SK-N-SH treated with all-trans-retinoic acid at 6 μM for 48 hours (cell line): ENCODE data around the gene EIF1AX.

Experiments used
- ATAC-seq: fragments of 200-7000 bp; cut with Tn5 transposase; 3 replicates; pipeline ENCODE4 v1.9.1; 2020; ENCODE audit warnings: mild to moderate bottlenecking, moderate library complexity
- ARNTL ChIP-seq: fragments of 450-650 bp; formaldehyde crosslinking; IDR thresholded peaks from 2 replicates; pipeline ENCODE4 v1.5.0; 2020; ENCODE audit warnings: low read depth, mild to moderate bottlenecking, moderate library complexity, borderline replicate concordance
- BACH2 ChIP-seq: fragments of 250-450 bp; sonication (Bioruptor Pico); IDR thresholded peaks from 2 replicates; pipeline ENCODE4 v1.9.0; 2021; ENCODE audit warnings: mild to moderate bottlenecking, borderline replicate concordance
- CREB5 ChIP-seq: fragments of 250-450 bp; sonication (Bioruptor Pico); IDR thresholded peaks from 2 replicates; pipeline ENCODE4 v1.5.1; 2020; ENCODE audit warnings: low read depth, mild to moderate bottlenecking, moderate library complexity
- CSDC2 ChIP-seq: fragments of 250-450 bp; sonication (Bioruptor Pico); IDR thresholded peaks from 2 replicates; pipeline ENCODE4 v1.5.0; 2020; ENCODE audit warnings: mild to moderate bottlenecking, moderate library complexity
- CSRNP3 ChIP-seq: fragments of 250-450 bp; sonication (Bioruptor Pico); IDR thresholded peaks from 2 replicates; pipeline ENCODE4 v1.5.1; 2021; ENCODE audit warnings: mild to moderate bottlenecking, moderate library complexity
- ESRRG ChIP-seq: fragments of 250-450 bp; sonication (Bioruptor Pico); IDR thresholded peaks from 2 replicates; pipeline ENCODE4 v1.6.1; 2021; ENCODE audit warnings: mild to moderate bottlenecking
- GLIS3 ChIP-seq: fragments of 250-450 bp; sonication (Bioruptor Pico); IDR thresholded peaks from 2 replicates; pipeline ENCODE4 v1.5.0; 2020; ENCODE audit warnings: mild to moderate bottlenecking, moderate library complexity
- ISL1 ChIP-seq: fragments of 250-450 bp; sonication (Bioruptor Pico); IDR thresholded peaks from 2 replicates; pipeline ENCODE4 v2.1.2; 2022; ENCODE audit warnings: mild to moderate bottlenecking, moderate library complexity
- OSR1 ChIP-seq: fragments of 250-450 bp; sonication (Bioruptor Pico); IDR thresholded peaks from 2 replicates; pipeline ENCODE4 v1.8.0; 2022; ENCODE audit warnings: moderate library complexity, mild to moderate bottlenecking, inconsistent platforms
- PATZ1 ChIP-seq: fragments of 250-450 bp; sonication (Bioruptor Pico); IDR thresholded peaks from 2 replicates; pipeline ENCODE4 v1.8.0; 2020; ENCODE audit warnings: mild to moderate bottlenecking, moderate library complexity, borderline replicate concordance
- POU6F1 ChIP-seq: fragments of 250-450 bp; sonication (Bioruptor Pico); IDR thresholded peaks from 2 replicates; pipeline ENCODE4 v1.8.0; 2021; ENCODE audit warnings: low read depth, mild to moderate bottlenecking, moderate library complexity, borderline replicate concordance
- PPARA ChIP-seq: fragments of 250-450 bp; sonication (Bioruptor Pico); IDR thresholded peaks from 2 replicates; pipeline ENCODE4 v1.5.0; 2020; ENCODE audit warnings: mild to moderate bottlenecking, borderline replicate concordance
- RARB ChIP-seq: fragments of 250-450 bp; sonication (Bioruptor Pico); IDR thresholded peaks from 2 replicates; pipeline ENCODE4 v1.8.0; 2021; ENCODE audit warnings: mild to moderate bottlenecking, moderate library complexity
- SNAI2 ChIP-seq: fragments of 250-450 bp; sonication (Bioruptor Pico); IDR thresholded peaks from 2 replicates; pipeline ENCODE4 v1.5.0; 2020; ENCODE audit warnings: mild to moderate bottlenecking, moderate library complexity
- TCF4 ChIP-seq: fragments of 250-450 bp; sonication (Bioruptor Pico); IDR thresholded peaks from 2 replicates; pipeline ENCODE4 v1.8.0; 2021; ENCODE audit warnings: mild to moderate bottlenecking, moderate library complexity, borderline replicate concordance
- TOX ChIP-seq: fragments of 250-450 bp; sonication (Bioruptor Pico); IDR thresholded peaks from 2 replicates; pipeline ENCODE4 v1.8.0; 2021; ENCODE audit warnings: mild to moderate bottlenecking, moderate library complexity, borderline replicate concordance
- TSHZ2 ChIP-seq: fragments of 250-450 bp; sonication (Bioruptor Pico); IDR thresholded peaks from 2 replicates; pipeline ENCODE4 v1.5.0; 2020; ENCODE audit warnings: mild to moderate bottlenecking, moderate library complexity
- ZC3H10 ChIP-seq: fragments of 250-450 bp; sonication (Bioruptor Pico); IDR thresholded peaks from 2 replicates; pipeline ENCODE4 v1.5.1; 2021; ENCODE audit warnings: mild to moderate bottlenecking, moderate library complexity
- ZFP3 ChIP-seq: fragments of 250-450 bp; sonication (Bioruptor Pico); IDR thresholded peaks from 2 replicates; pipeline ENCODE4 v1.5.0; 2020; ENCODE audit warnings: mild to moderate bottlenecking, moderate library complexity
- ZFP30 ChIP-seq: fragments of 450-650 bp; formaldehyde crosslinking; IDR thresholded peaks from 2 replicates; pipeline ENCODE4 v1.5.0; 2022; ENCODE audit warnings: mild to moderate bottlenecking, moderate library complexity
- ZNF565 ChIP-seq: fragments of 450-650 bp; formaldehyde crosslinking; conservative IDR thresholded peaks from 2 replicates; pipeline ENCODE4 v1.5.0; 2020; ENCODE audit warnings: low read depth, mild to moderate bottlenecking, moderate library complexity
- ZNF70 ChIP-seq: fragments of 450-650 bp; formaldehyde crosslinking; IDR thresholded peaks from 2 replicates; pipeline ENCODE4 v1.5.0; 2020; ENCODE audit warnings: mild to moderate bottlenecking, moderate library complexity
- ZNF8 ChIP-seq: fragments of 450-650 bp; formaldehyde crosslinking; IDR thresholded peaks from 2 replicates; pipeline ENCODE4 v1.5.0; 2020; ENCODE audit warnings: mild to moderate bottlenecking, moderate library complexity

The EIF1AX gene

GRCh38 chrX:20151689-20152088, 10.1 kb upstream of the EIF1AX start (continued):
- no peak for TF ChIP-seq TSHZ2 (CRISPR knock-in tag)
- no peak for TF ChIP-seq SNAI2
- no peak for TF ChIP-seq BACH2 (CRISPR knock-in tag)
- no peak for TF ChIP-seq ISL1 (CRISPR knock-in tag)
- TF ChIP-seq ZNF8 (CRISPR knock-in tag), result no peak
- no peak for TF ChIP-seq ZFP30 (CRISPR knock-in tag)

GRCh38 chrX:20149326-20149725, 7.7 kb upstream of the EIF1AX start:
- ATAC-seq, result no peak
- TF ChIP-seq GLIS3 (CRISPR knock-in tag), result no peak
- TF ChIP-seq PPARA (CRISPR knock-in tag), result no peak
- no peak for TF ChIP-seq ZFP30 (CRISPR knock-in tag)

- ATAC-seq, result no peak
- TF ChIP-seq GLIS3 (CRISPR knock-in tag), result no peak
- TF ChIP-seq SNAI2, result no peak
- no peak for TF ChIP-seq CSDC2 (CRISPR knock-in tag)
- no peak for TF ChIP-seq RARB (CRISPR knock-in tag)
- TF ChIP-seq ZFP3 (CRISPR knock-in tag), result no peak
- TF ChIP-seq ZNF8 (CRISPR knock-in tag), result no peak
- TF ChIP-seq ISL1 (CRISPR knock-in tag), result no peak
- TF ChIP-seq CREB5, result no peak
- no peak for TF ChIP-seq ARNTL
- TF ChIP-seq, all 23 proteins: peak for 0
Measured at GRCh38 chrX:20147561-20147960, 5.9 kb upstream of the EIF1AX start.

GRCh38 chrX:20144491-20144890, 2.9 kb upstream of the EIF1AX start:
- ATAC-seq, result no peak
- TF ChIP-seq ARNTL (no peak), OSR1 (CRISPR knock-in tag) (no peak), TCF4 (CRISPR knock-in tag) (no peak), TOX (no peak), CSDC2 (CRISPR knock-in tag) (no peak), POU6F1 (no peak)

GRCh38 chrX:20143561-20143960, 1.9 kb upstream of the EIF1AX start:
- ATAC-seq, result no peak
- no peak for TF ChIP-seq RARB (CRISPR knock-in tag)
- no peak for TF ChIP-seq ESRRG
- no peak for TF ChIP-seq TOX
- no peak for TF ChIP-seq CSDC2 (CRISPR knock-in tag)
- TF ChIP-seq BACH2 (CRISPR knock-in tag), result no peak
- TF ChIP-seq ZFP30 (CRISPR knock-in tag), result no peak
- no peak for TF ChIP-seq OSR1 (CRISPR knock-in tag)
- no peak for TF ChIP-seq PPARA (CRISPR knock-in tag)

- no peak for ATAC-seq
- TF ChIP-seq SNAI2 (no peak), PATZ1 (CRISPR knock-in tag) (no peak), ZC3H10 (CRISPR knock-in tag) (no peak), POU6F1 (no peak), ISL1 (CRISPR knock-in tag) (no peak), CSRNP3 (CRISPR knock-in tag) (no peak), OSR1 (CRISPR knock-in tag) (no peak), ARNTL (no peak), ZNF565 (no peak), ZNF70 (CRISPR knock-in tag) (no peak), RARB (CRISPR knock-in tag) (no peak), ZNF8 (CRISPR knock-in tag) (no peak), ZFP3 (CRISPR knock-in tag) (no peak), TOX (no peak), GLIS3 (CRISPR knock-in tag) (no peak)
- TF ChIP-seq, all 23 proteins: peak for 0
Measured at GRCh38 chrX:20143111-20143510, 1.5 kb upstream of the EIF1AX start.
